NOMO-1 treated with DMSO at 0.1 percent for 48 hours (cell line): ENCODE results near the gene IL17B.

Experiments used
- DNase-seq: peaks from one replicate; lab custom pipeline; 2025; ENCODE audit not compliant: unreplicated experiment; lab: John Stamatoyannopoulos, UW

Gene IL17B

GRCh38 chr5:149325894-149326293, 53.2 kb downstream of the IL17B start:
- no peak for DNase-seq

DNA sequence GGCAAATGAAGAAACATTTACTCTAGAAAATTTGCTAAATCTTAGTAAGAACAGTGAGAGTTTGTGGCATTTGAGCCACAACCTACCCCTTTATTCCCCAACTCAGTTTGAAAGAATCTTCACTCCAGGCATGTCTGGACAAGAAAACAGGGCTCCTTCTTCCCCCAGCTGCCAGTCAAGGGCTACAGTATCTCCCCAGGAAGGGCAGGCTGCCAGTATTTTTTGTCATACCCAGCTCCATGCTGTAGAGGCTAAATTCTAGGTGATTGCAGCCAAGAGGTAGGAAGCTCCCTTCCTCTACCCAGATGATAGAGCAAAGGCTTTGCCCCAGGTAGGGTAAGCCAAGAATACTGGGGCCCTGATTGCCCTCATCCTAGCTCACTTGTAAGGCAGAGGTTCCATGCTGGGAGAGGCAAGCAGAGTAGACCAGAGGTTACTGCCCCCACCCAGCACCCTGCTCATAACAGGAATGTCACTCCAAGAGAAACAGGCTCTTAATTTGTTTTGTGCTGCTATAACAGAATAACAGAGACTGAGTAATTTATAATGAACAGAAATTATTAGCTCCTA, 53.8 kb downstream of the IL17B start:
- no peak for DNase-seq

DNA sequence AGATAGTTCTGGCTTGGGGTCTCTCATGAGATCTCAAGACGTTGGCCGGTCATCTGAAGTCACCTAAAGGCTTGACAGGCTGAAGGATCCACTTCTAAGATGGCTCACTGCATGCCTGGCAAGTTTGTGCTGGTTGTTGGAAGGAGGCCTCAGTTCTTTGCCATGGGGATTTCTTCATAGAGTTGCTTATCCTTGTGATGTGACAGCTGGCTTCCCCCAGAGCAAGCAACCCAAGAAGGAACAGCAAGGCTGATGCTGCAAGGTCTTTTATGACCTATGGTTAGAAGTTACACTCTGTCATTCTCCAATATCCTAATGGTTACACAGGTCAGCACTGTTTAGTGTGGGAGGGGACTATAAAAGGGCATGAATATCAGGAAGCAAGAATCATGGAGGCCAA, 54.5 kb downstream of the IL17B start:
- no peak for DNase-seq
